ENCODE measurements around the gene EDEM3.

DNA sequence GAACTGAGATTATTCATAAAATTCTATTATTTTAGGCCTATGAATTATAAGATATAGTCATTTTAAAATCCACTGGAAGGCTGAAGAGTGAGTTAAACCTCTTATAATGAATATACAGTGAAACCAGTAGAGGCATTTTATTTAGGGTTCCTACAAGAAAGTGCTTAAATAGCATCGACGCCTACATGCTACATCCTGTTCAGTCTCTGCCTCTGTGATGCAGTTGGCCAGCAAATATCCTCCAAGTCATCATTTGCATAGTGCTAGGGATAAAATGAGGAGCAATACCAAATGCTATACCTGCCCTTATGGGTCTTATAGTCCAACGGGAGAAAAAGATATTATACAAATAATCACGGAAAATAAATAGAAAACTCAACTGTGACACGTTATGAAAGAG lies 59.6 kb downstream of the EDEM3 start:
- TF ChIP-seq POLR2A (IDR thresholded peaks at IDR 0.05; ENCODE audit: low read length) = no peak
- no peak for TF ChIP-seq GATA1 (IDR thresholded peaks at IDR 0.05; ENCODE audit: low read depth, low read length)

Measured in erythroblast (primary cell).